Esophagus muscularis mucosa (tissue), 4 donors: Measurements from ENCODE around the gene MSRB2. TPM values are rescaled to one million over a fixed set of nuclear protein-coding genes. Genes with fewer than 3 reads are reported as not detected.

Source experiments
- DNase-seq: peaks from one replicate; pipeline ENCODE4 v3.0.0-alpha.2; 2017; ENCODE audit errors: extremely low spot score
- H3K27ac ChIP-seq, 4 donors: fragments of 200-600 bp; sonication (generic); replicated peaks in 1 of 4; 1 replicate in 3 of 4; 2 replicates in 1 of 4; pipeline ENCODE4 v1.5.1; 2016 to 2019; ENCODE audit warnings: mild to moderate bottlenecking in 1 of 4
- H3K27me3 ChIP-seq, 4 donors: fragments of 200-600 bp; sonication (generic); one replicate each; pipeline versions ENCODE4 v1.5.1 to v1.6.0; 2016 to 2019
- H3K36me3 ChIP-seq, 4 donors: fragments of 200-600 bp; sonication (generic); one replicate each; pipeline ENCODE4 v1.5.1; 2016 to 2019
- H3K4me1 ChIP-seq, 4 donors: fragments of 200-600 bp; sonication (generic); one replicate each; pipeline ENCODE4 v1.5.1; 2016 to 2019
- H3K4me3 ChIP-seq, 4 donors: fragments of 200-600 bp; sonication (generic); 1 replicate in 2 of 4; 2 replicates in 2 of 4; pipeline ENCODE4 v1.5.1; 2016 to 2019; ENCODE audit warnings: mild to moderate bottlenecking in 4 of 4, moderate library complexity in 1 of 4
- H3K9me3 ChIP-seq, 4 donors: fragments of 200-600 bp; sonication (generic); 1 replicate in 3 of 4; 2 replicates in 1 of 4; pipeline ENCODE4 v1.5.1; 2016 to 2019
- CTCF ChIP-seq, 3 experiments: fragments of 200-600 bp in 2 of 3; fragments of 450-650 bp in 1 of 3; sonication (generic) in 2 of 3; IDR thresholded peaks; one replicate each; pipeline ENCODE4 v1.5.1; 2017 to 2019; ENCODE audit warnings: antibody characterized with exemption in 3 of 3, mild to moderate bottlenecking in 2 of 3, moderate library complexity in 1 of 3
- EP300 ChIP-seq: sonication (generic); formaldehyde crosslinking; IDR thresholded peaks from one replicate; pipeline ENCODE4 v1.6.1; 2017; ENCODE audit warnings: antibody characterized with exemption
- POLR2A ChIP-seq: fragments of 450-650 bp; IDR thresholded peaks from one replicate; pipeline ENCODE4 v1.6.1; 2017; ENCODE audit warnings: antibody characterized with exemption, moderate library complexity, mild to moderate bottlenecking, low read depth
- POLR2AphosphoS5 ChIP-seq, 2 donors: sonication (generic); formaldehyde crosslinking; IDR thresholded peaks; one replicate each; pipeline ENCODE4 v1.6.1; 2017; ENCODE audit warnings: antibody characterized with exemption in 2 of 2
- WGBS: methylation state at CpG from one replicate; pipeline ENCODE4 v1.1.5; 2018; 5-methylcytosine and 5-hydroxymethylcytosine counted together
- intact Hi-C: fragments of 100-400 bp; cut with DNase I; formaldehyde crosslinking; loops from one replicate; pipeline ENCODE4 v1.15.1; 2023
- small RNA-seq, 3 donors: library from RNA; depleted of rRNA; stranded (forward); fragments of <200 nt; gene quantifications; one replicate each; pipeline ENCODE3, GENCODE V24; 2016
- total RNA-seq, 4 donors: library from RNA; depleted of rRNA; stranded (reverse); fragments of >200 nt; gene quantifications; one replicate each; pipeline versions ENCODE4 v1.1.0 to v1.2.1, GENCODE V29; 2016

The MSRB2 gene
- total RNA-seq, 4 donors from 2014 or later, result 36.0 to 48.6 (median 40.6) TPM

- Histone ChIP-seq H3K4me3 (no peak overlapping the region), H3K27ac (no peak overlapping the region), H3K36me3 (no peaks in the 10 kb centered on the region), H3K4me1 (peaks cover 12 to 25% (median 22%) of the 10 kb centered on the region in 4 donors), H3K9me3 (no peaks in the 10 kb centered on the region), H3K27me3 (peaks cover 0 to 78% (median 33%) of the 10 kb centered on the region in 4 donors)
- no peak for TF ChIP-seq POLR2AphosphoS5 (IDR thresholded peaks at IDR 0.05)
- no peak for TF ChIP-seq CTCF (IDR thresholded peaks at IDR 0.05)
- TF ChIP-seq EP300, result no peak
- no peak for TF ChIP-seq POLR2A
- intact Hi-C loops, result no loop called here
- no peak for DNase-seq
- 17% methylated on average over 25 of the region's 26 CpGs for WGBS
These were observed 76.0 kb downstream of the MSRB2 start for GRCh38 chr10:23171232-23171876.

Small RNAs within 50 kb of the gene (small RNA-seq; reads per million reads assigned to genes)
- gene RF00561, result 0 reads per million in 3 donors

Other genes starting within 250 kb of the MSRB2 start
- under 1 TPM in 1 of 4 donors, not detected in 3; 0.42 TPM for gene ARMC3, start 167.5 kb upstream of the MSRB2 start, total RNA-seq
- not detected for gene PTF1A, start 96.7 kb downstream of the MSRB2 start, total RNA-seq
- gene C10orf67, start 249.2 kb downstream of the MSRB2 start, total RNA-seq, result not detected